ENCODE measurements around the gene GLS2.
"Not testable (repeated sequence)": the region's sequence is repeated elsewhere in the genome, so short reads cannot be mapped to it uniquely, and the experiment has no call there.

The GLS2 gene

DNA sequence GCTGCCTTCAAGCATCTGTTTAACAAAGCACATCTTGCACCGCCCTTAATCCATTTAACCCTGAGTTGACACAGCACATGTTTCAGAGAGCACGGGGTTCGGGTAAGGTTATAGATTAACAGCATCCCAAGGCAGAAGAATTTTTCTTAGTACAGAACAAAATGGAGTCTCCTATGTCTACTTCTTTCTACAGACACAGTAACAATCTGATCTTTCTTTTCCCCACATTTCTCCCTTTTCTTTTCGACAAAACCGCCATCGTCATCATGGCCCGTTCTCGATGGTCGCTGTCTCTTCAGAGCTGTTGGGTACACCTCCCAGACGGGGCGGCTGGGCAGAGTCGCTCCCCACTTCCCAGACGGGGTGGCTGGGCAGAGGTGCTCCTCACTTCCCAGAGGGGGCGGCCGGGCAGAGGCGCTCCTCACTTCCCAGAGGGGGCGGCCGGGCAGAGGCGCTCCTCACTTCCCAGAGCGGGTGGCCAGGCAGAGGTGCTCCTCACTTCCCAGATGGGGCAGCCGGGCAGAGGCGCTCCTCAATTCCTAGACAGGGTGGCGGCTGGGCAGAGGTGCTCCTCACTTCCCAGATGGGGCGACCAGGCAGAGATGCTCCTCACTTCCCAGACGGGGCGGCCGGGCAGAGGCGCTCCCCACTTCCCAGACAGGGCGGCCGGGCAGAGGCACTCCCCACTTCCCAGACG is 5.6 kb upstream of the GLS2 start:
- not testable (repeated sequence) for DNase-seq (ENCODE audit: low spot score)

DNA sequence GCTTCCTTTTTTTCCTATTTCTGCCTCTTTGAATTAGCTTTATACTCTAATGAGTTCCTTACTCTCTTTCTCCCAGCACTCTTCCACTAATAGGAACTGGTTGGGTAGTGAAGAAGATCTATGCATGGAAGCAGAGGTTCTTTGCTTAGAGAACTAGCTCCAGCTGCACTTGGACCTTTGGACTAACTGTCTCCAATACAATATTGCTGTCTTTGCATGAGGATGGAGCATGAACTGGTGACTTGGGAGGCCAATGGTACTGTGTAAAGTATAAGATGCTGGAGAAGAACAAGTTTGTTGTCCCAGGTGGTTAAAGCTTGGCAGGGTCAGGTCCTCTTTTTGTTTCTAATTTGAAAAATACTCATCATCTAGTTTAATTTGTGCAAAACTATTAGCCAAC is 2.4 kb upstream of the GLS2 start:
- DNase-seq (ENCODE audit: low spot score), result no peak

DNA sequence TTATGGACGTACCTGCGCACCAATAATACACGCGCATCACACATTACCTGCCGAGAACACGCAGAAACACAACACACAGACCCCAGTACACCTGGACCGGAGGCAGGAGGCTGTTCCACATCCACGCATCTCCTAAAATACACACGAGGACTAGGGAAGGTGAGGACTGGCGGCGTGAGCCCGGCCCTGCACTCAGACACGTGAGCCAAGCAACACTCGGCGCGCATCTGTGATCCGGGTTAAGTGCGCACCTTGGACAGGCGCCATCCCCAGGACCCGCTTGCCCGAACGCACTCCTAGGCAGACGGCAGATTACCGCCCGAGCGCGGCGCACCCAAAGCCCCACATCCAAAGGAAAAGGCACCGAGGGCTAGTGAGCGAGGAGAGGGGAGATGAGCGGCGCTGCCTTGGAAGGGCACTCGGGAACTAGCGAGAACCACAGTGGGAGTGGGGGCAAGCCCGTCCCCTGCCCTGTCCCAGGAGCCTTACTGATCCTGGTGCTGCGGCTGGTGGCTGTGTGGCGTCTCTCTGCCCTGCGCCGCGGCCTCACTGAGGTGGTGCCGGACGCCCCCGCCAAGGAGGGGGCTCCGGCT is 417 bp downstream of the GLS2 start:
- no peak for DNase-seq (ENCODE audit: low spot score)

DNA sequence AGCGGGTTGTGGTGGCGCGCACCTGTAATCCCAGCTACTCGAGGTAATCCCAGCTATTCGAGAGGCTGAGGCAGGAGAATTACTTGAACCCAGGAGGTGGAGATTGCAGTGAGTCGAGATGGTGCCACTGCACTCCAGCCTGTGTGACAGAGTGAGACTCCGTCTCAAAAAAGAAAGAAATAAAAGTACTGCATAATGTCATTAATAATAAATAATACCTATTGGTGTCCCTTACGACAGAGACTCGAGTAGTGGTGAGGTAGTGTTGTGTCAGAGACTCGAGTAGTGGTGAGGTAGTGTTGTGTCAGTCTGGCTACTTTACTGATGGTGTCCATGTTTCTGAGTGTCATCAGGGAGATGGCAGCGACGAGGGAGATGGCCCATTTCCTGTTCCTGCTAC is 1.3 kb downstream of the GLS2 start:
- no peak for DNase-seq (ENCODE audit: low spot score)

DNA sequence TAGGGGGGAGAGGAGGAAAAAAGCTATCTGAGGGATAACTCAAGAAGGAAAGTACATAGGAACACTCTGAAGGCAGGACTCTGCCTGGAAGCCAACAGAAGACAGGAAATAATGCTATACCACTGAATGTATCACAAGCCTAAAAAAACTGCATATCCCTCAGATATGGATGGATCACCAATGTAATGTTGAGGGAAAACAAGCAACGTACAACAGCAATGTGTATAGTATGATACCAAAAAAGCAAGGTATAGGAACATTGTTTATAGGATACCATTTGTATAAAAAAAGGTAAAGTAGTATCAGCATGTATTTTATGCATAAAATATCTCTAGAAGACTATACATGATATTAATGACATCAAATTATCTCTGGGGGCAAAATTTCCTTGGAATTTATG is 3.4 kb downstream of the GLS2 start:
- DNase-seq (ENCODE audit: low spot score), result no peak

DNA sequence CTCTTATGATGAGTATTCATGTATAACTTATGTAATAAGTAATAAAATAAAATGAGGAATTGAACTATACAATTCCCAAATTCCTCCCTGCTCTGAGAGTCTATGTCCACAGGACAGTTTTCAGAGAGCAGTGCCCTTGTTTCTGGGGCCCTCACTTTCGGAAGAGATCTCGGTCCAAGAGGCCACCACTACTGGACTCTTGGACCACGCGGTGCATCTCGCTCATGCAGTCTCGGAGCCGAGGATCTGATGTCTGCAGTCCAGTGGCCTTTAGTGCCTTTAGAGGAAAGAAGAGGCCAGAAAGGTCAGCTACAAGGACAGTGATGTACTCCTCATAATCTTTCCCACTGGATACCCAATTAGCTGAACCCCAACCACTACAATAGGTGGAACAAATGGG is 8.3 kb downstream of the GLS2 start:
- no peak for DNase-seq (ENCODE audit: low spot score)

DNA sequence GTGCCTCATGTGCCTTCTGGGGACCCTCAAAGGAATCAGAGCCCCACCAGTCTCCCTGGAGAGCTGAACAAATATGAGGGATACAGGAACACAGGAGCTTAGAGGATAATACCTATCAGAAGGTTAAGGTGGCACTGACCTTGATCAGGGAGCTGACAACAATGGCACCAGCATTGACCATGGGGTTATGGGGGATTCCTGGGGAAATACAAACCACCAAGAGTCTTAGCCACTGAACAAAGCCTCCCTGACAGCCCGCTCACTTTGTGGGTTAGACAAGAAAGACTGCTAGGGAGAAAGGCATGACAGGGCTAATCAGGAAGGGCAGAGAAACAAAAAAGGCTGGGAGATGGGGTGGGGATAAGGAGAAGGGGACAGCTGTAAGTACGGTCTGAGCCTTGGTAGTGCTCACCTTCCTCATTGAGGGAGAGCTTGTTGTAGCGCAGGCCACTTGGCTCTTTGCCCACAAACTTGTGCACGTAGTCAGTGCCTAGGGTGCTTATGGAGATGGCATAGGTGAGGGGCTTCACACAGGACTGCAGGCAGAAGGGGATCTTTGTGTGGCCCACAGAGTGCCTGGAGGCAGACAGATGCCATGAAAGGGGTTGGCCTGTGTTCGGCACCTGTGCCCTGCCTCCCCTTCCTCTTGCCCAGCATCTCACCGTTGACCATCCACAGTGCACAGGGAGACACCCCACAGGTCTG is 10.3 kb downstream of the GLS2 start:
- no peak for DNase-seq (ENCODE audit: low spot score)

DNA sequence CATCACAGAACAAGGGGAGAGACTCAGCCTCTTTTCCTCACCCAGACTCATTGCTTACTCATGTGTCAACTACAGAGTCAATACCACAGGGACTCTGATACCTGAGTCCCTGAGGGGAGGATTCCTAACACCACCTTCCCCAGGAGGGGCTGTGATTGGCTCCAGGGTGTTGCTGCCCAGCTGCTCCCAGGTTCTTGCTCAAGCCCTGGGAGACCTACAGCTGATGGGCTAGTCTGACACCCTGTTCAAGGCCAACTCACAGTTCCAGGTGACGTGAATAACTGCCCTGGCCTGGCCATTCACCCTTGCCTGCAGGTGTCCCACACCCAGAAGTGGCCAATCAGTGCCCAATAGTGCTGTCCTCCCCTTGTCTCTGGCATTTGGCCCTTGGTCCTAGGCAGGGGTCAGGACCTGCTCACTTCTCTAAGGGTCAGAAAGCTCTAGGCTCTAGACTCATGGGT is 11.0 kb downstream of the GLS2 start:
- DNase-seq (ENCODE audit: low spot score), result no peak

DNA sequence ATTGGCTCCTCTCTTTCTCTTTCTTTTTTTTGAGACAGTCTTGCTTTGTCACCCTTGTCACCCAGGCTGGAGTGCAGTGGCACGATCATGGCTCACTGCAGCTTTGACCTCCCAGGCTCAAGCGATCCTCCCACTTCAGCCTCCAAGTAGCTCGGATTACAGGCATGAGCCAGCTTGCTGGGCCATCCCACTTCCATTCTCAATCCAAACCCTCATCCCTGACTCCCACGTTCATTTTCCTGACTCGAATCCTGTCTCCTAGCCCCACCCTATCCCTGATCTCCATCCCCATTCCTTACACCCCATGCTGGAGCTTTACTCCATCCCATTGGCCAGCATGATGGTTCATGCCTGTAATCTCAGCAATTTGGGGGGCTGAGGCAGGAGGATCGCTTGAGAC is 11.8 kb downstream of the GLS2 start:
- no peak for DNase-seq (ENCODE audit: low spot score)

DNA sequence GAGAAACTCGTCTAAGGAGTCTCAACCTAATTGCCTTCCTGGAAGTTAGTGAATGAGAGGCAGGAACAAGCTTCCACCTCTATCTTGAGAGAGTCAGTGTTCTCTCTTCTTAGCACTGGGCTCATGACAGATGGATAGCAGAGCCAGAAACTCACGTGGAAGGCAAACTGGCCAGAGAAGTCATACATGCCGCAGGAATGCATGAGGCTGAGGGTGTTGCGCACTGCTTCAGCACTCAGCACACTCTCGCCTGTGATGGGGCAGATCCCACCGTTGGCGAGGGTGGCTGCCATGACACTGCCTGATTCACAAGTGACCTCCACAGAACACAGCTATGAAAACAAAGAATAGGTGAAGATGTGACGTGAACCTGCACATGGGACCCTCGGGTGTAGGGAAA is 13.6 kb downstream of the GLS2 start:
- no peak for DNase-seq (ENCODE audit: low spot score)

DNA sequence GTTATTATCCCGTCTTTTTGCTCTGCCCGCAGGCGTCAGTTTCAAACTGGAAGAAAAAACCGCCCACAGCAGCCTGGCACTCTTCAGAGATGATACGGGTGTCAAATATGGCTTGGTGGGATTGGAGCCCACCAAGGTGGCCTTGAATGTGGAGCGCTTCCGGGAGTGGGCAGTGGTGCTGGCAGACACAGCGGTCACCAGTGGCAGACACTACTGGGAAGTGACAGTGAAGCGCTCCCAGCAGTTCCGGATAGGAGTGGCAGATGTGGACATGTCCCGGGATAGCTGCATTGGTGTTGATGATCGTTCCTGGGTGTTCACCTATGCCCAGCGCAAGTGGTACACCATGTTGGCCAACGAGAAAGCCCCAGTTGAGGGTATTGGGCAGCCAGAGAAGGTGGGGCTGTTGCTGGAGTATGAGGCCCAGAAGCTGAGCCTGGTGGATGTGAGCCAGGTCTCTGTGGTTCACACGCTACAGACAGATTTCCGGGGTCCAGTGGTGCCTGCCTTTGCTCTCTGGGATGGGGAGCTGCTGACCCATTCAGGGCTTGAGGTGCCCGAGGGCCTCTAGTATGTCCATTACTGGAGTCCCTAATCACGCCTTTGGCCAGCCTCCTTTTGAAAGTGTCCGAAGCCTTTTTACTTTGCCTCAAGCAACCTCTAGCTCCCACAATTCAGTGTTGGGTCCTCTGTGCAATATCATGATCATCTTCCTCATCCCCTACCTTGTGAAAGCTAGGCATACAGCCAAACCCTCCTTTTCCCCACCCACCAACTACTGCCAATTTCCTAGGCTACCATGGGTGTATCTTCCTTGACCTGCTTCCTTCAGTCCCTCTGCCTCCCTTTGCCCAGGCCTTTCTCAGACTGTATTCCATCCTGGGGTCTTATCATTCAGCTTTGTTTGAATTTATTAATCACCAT is 18.7 kb downstream of the GLS2 start:
- DNase-seq (ENCODE audit: low spot score), result peak; percentile 23

DNA sequence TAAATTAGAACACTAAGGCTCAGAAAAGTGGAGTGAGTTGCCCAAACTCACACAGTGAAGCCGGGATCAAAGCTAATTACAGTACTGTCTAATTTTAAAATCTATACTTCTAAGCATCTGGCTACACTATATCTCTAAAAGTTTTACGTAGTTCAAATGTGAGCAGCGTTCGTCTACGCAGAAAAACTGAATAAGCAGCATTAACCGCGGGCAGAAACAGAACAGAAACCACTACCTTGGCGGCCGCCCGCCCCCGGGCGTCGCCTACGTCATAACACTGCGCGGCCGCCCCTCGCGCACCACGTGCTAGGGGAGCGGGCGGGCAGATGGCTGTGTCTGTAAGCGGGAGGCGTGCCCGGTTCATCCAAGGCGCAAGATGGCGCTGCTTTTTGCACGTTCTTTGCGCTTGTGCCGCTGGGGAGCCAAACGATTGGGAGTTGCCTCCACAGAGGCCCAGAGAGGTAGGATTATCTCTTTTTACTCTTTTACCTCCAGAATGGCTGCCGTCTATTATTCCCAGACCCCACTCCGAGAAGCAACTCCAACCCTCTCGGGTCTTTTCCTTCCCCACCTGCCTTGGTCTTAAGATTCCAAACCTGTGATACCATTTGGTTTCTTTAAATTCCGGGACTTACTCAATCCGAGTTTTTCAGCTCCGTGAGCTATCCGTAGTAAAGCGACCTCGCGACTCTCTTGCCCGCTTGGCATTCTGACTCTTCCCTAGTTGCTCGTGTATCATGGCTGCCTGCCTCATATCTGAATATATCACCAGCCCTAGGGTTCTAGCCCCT is 19.6 kb downstream of the GLS2 start, which contains the start of gene SPRYD4:
Gene SPRYD4, plus strand, starts transcription at position 363 of the 791 bp plus-strand sequence. Its CDS starts 14 bp downstream, at position 377.
- DNase-seq (ENCODE audit: low spot score), result peak; percentile 84

DNA sequence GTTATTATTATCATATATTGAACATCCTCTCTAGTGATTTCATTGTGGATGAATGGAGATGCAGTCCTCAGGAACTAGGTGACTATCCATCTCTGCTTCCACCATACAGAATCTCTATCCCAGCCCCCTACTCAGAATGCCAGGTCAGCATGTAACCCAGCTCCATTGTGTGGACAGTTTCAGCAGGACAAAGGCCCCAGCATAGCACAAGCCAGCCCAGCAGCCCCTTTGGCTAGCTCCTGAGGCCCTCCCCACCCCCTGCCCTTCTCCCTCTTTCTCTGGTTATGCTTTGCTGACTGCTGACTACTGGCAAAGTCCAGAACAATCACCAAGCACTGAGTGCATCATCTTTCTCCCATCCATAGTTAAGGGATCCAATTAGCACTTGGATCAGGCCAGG is 25.4 kb downstream of the GLS2 start:
- DNase-seq (ENCODE audit: low spot score), result no peak

DNA sequence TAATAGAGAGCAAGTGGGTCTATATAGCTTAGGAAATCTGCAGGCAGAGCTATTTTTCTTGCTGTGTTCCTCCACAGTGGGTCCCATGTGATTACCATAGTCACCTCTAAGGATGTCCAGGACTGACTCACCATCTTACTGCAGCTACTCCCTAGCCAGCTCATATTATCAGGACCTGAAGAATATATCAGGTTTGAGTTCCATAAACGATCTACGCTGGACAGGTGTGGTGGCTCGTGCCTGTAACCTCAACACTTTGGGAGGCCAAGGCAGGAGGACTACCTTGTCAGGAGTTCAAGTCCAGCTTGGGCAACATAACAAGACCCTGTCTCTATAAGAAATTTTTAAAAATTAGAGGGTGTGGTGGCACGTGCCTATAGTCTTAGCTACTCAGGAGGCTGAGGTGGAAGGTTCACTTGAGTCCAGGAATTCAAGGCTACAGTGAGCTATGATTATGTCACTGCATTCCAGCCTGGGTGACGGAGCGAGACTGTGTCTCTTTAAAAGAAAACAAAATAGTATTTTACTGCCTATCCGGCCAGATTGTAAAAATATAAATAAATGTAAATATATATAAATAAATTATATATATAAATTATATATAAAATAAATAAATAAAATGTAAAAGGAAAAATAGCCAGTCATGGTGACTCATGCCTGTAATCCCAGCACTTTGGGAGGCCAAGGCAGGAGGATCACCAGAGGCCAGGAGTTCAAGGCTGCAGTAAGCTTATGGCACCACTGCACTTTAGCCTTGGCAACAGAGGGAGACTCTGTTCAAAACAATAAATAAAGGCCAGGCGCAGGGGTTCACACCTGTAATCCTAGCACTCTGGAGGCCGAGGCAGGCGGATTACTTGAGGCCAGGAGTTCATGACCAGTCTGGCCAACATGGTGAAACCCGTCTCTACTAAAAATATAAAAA is 26.5 kb downstream of the GLS2 start:
- no peak for DNase-seq (ENCODE audit: low spot score)

DNA sequence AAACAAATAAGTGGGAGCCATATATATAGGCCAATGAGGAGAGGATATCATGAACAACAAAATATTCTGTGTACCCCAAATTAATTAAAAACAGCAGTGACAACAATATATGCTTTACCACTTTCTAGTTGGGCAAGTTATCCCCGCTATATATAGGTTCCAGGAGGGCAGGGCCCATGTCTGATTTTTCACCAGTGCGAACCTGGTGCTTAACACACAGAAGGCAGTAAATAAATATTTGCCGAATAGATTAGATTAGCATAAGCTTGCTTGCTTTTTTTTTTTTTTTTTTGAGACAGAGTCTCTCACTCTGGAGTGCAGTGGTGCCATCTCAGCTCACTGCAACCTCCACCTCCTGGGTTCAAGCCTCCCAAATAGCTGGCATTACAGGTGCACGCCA is 30.1 kb downstream of the GLS2 start:
- no peak for DNase-seq (ENCODE audit: low spot score)

DNA sequence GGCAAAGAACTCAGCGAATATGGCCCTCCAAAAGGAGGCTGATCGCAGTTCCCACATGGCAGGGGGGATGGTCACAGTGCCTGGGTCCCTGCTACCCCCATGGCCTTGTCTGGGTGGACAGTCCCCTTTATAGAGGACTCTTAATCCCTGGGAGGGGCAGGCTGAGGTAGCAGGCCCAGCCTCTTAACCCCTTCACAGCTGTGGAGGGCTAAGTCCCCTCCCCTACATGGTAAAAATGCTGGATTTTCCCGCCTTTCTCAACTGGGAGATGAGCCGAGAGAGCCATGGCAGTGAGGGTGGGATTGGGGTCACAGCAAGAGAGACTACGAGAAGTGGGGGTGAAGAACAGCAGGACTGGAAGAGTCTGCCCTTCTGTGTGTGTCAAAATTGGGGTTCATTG is 33.4 kb downstream of the GLS2 start, which contains the start of gene MIP:
Gene MIP, minus strand, starts transcription at position 101 of the 400 bp plus-strand sequence. Its CDS starts 44 bp downstream, at position 57.
- DNase-seq (ENCODE audit: low spot score), result no peak

DNA sequence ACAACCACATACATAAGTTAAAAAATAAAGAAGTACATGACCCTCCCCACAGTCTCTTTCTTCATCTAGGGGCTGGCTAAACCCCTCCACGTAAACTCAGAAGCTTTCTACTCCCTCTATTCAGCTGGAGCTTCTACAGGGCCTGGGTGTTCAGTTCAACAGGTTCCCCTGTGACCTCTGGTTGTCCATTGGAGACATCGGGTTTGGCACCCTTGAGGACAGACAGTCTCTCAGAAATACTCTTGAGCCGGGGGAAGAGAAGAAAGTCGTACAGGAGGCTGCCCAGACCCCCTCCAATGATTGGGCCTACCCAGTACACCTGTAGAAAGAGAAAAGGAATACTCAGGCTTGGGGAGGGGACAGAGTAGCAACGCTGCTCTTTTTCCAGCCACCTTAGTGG is 36.8 kb downstream of the GLS2 start:
- DNase-seq (ENCODE audit: low spot score), result no peak

DNA sequence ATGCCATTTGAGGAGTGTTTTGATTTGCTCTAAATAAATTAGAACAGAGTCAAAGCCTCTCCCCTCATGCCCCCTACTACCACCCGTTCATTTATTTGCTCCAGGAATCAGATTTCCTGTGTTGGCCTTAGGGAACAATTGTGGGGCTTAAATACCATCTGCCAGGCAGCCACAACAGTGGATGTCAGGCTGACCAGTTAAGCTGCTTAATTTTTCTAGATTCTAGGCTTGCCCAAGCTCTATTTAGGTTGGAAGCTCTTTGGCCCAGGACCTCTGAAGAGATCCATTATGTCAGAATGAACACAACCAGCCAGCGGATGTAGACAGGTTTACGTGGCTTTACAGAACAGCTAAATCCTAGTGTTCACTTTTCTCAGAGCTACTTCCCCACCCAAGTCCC is 37.7 kb downstream of the GLS2 start:
- no peak for DNase-seq (ENCODE audit: low spot score)

DNA sequence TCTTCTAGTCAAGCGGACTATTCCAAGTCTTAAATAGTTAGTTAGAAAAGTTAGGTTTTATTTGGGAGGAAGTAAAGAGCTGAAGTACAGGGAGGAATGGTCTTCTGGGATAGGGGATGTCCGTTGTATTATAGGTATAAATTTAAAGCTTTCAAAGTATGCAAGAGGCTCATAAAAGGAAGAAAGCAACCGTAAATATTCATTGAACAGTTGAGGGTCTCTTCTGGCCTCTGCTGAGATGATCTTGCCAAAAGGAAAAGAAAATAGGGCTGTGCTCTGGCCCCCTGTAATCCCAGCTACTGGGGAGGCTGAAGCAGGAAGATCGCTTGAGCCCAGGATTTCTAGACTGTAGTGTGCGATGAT is 38.4 kb downstream of the GLS2 start:
- no peak for DNase-seq (ENCODE audit: low spot score)
